ENCODE results near the gene ZBTB7C.

- TF ChIP-seq CTCF (conservative IDR thresholded peaks at IDR 0.05; ENCODE audit: low read length) (no peak), EZH2phosphoT487 (IDR thresholded peaks at IDR 0.05; ENCODE audit: borderline replicate concordance, low read depth, low read length) (no peak)
These were observed 302.0 kb downstream of the ZBTB7C start for GRCh38 chr18:48106976-48107781.

Measured in OCI-LY7 (cell line).